GM19239 (cell line): ENCODE measurements around the gene CDRT4.
A peak's percentile ranks its signal among the peaks of the same experiment; 100 is the strongest.
"Not testable (repeated sequence)": the region's sequence is repeated elsewhere in the genome, so short reads cannot be mapped to it uniquely, and the experiment has no call there.

ENCODE experiments used
- DNase-seq: peaks from one replicate; pipeline ENCODE4 v3.0.0; 2011; ENCODE audit warnings: low spot score; ENCODE audit not compliant: insufficient read length
- FAIRE-seq: peaks from 2 replicates; lab custom pipeline; 2011; peaks lifted over from hg19 to GRCh38; lab: Jason Lieb, UNC

Gene CDRT4

GRCh38 chr17:15467592-15467991 lies at the start of gene CDRT4:
Gene CDRT4 (minus strand): TSS chr17:15467621. CDS start chr17:15440238, 27,383 bp downstream.
- DNase-seq (no peak), FAIRE-seq (no peak)

GRCh38 chr17:15516150-15516549 lies 48.7 kb upstream of the CDRT4 start:
- no peak for DNase-seq

GRCh38 chr17:15514469-15514868 lies 47.0 kb upstream of the CDRT4 start:
- DNase-seq (no peak), FAIRE-seq (no peak)

More at GRCh38 chr17:15516150-15516549, 48.7 kb upstream of the CDRT4 start:
- no peak for FAIRE-seq

- DNase-seq, result no peak
- no peak for FAIRE-seq
These were observed 46.5 kb upstream of the CDRT4 start for GRCh38 chr17:15513856-15514459.

GRCh38 chr17:15513058-15513791 lies 45.8 kb upstream of the CDRT4 start:
- FAIRE-seq (no peak), DNase-seq (no peak)

- FAIRE-seq, result no peak
- DNase-seq, result no peak
These were observed 44.8 kb upstream of the CDRT4 start for GRCh38 chr17:15512071-15512709.

GRCh38 chr17:15511142-15511541 lies 43.7 kb upstream of the CDRT4 start:
- DNase-seq, result no peak

GRCh38 chr17:15510361-15510760 lies 42.9 kb upstream of the CDRT4 start:
- FAIRE-seq, result no peak
- DNase-seq, result no peak

More at GRCh38 chr17:15511142-15511541, 43.7 kb upstream of the CDRT4 start:
- FAIRE-seq, result no peak

- FAIRE-seq (no peak), DNase-seq (no peak)
These were observed 41.7 kb upstream of the CDRT4 start for GRCh38 chr17:15509095-15509494.

GRCh38 chr17:15508466-15508865 lies 41.0 kb upstream of the CDRT4 start:
- FAIRE-seq (no peak), DNase-seq (no peak)

- DNase-seq, result no peak
- no peak for FAIRE-seq
These were observed 40.5 kb upstream of the CDRT4 start for GRCh38 chr17:15507896-15508295.

GRCh38 chr17:15507001-15507400 lies 39.6 kb upstream of the CDRT4 start:
- DNase-seq (no peak), FAIRE-seq (no peak)

GRCh38 chr17:15505708-15506107 lies 38.3 kb upstream of the CDRT4 start:
- not testable (repeated sequence) for FAIRE-seq, DNase-seq

GRCh38 chr17:15503731-15504130 lies 36.3 kb upstream of the CDRT4 start:
- no peak for FAIRE-seq
- no peak for DNase-seq

- DNase-seq (peak; percentile 83), FAIRE-seq (no peak)
These were observed 35.1 kb upstream of the CDRT4 start for GRCh38 chr17:15502369-15503112.

- no peak for FAIRE-seq
- no peak for DNase-seq
These were observed 34.4 kb upstream of the CDRT4 start for GRCh38 chr17:15501793-15502192.

- no peak for DNase-seq
- FAIRE-seq, result no peak
These were observed 33.9 kb upstream of the CDRT4 start for GRCh38 chr17:15501282-15501681.

GRCh38 chr17:15498107-15498506 lies 30.7 kb upstream of the CDRT4 start:
- no peak for DNase-seq
- FAIRE-seq, result no peak

- DNase-seq, result no peak
- FAIRE-seq, result no peak
These were observed 29.6 kb upstream of the CDRT4 start for GRCh38 chr17:15496735-15497670.

GRCh38 chr17:15494821-15495220 lies 27.4 kb upstream of the CDRT4 start:
- FAIRE-seq, result no peak
- DNase-seq, result no peak
